Suprapubic skin (tissue), 4 donors: ENCODE data around the gene RINL. TPM values are rescaled to one million over a fixed set of nuclear protein-coding genes. Genes with fewer than 3 reads are reported as not detected.

ENCODE experiments used
- DNase-seq, 2 donors: peaks; one replicate each; pipeline ENCODE4 v3.0.0-alpha.2; 2019; ENCODE audit warnings: low spot score in 2 of 2
- H3K27ac ChIP-seq: fragments of 200-600 bp; sonication (generic); one replicate; pipeline ENCODE4 v1.5.1; 2019
- H3K27me3 ChIP-seq: fragments of 200-600 bp; sonication (generic); one replicate; pipeline ENCODE4 v1.5.1; 2019
- H3K36me3 ChIP-seq: fragments of 200-600 bp; sonication (generic); one replicate; pipeline ENCODE4 v1.5.1; 2019
- H3K4me1 ChIP-seq: fragments of 200-600 bp; sonication (generic); one replicate; pipeline ENCODE4 v1.5.1; 2019
- H3K4me3 ChIP-seq: fragments of 200-600 bp; sonication (generic); one replicate; pipeline ENCODE4 v1.5.1; 2019; ENCODE audit warnings: mild to moderate bottlenecking
- H3K9me3 ChIP-seq: fragments of 200-600 bp; sonication (generic); one replicate; pipeline ENCODE4 v1.5.1; 2019
- CTCF ChIP-seq, 2 donors: fragments of 200-600 bp in 1 of 2; fragments of 450-650 bp in 1 of 2; sonication (generic) in 1 of 2; IDR thresholded peaks; one replicate each; pipeline ENCODE4 v1.5.1; 2016 to 2019; ENCODE audit warnings: antibody characterized with exemption in 2 of 2, mild to moderate bottlenecking in 1 of 2, moderate library complexity in 1 of 2
- EP300 ChIP-seq: sonication (generic); formaldehyde crosslinking; IDR thresholded peaks from one replicate; pipeline ENCODE4 v1.6.1; 2017; ENCODE audit warnings: antibody characterized with exemption
- POLR2A ChIP-seq, 2 donors: fragments of 450-650 bp; IDR thresholded peaks; one replicate each; pipeline ENCODE4 v1.6.1; 2017; ENCODE audit warnings: antibody characterized with exemption in 2 of 2, mild to moderate bottlenecking in 2 of 2, moderate library complexity in 2 of 2
- POLR2AphosphoS5 ChIP-seq, 3 donors: sonication (generic); formaldehyde crosslinking; IDR thresholded peaks; one replicate each; pipeline ENCODE4 v1.6.1; 2017; ENCODE audit warnings: antibody characterized with exemption in 3 of 3
- WGBS: methylation state at CpG from one replicate; pipeline ENCODE4 v1.1.5; 2018; 5-methylcytosine and 5-hydroxymethylcytosine counted together
- total RNA-seq, 4 donors: library from RNA; depleted of rRNA; stranded (reverse); fragments of >200 nt; gene quantifications; one replicate each; pipeline ENCODE4 v1.1.0, GENCODE V29; 2016

Gene RINL
- total RNA-seq, 4 donors from 2014 or later: 5.1 to 17.2 (median 9.2) TPM

DNA sequence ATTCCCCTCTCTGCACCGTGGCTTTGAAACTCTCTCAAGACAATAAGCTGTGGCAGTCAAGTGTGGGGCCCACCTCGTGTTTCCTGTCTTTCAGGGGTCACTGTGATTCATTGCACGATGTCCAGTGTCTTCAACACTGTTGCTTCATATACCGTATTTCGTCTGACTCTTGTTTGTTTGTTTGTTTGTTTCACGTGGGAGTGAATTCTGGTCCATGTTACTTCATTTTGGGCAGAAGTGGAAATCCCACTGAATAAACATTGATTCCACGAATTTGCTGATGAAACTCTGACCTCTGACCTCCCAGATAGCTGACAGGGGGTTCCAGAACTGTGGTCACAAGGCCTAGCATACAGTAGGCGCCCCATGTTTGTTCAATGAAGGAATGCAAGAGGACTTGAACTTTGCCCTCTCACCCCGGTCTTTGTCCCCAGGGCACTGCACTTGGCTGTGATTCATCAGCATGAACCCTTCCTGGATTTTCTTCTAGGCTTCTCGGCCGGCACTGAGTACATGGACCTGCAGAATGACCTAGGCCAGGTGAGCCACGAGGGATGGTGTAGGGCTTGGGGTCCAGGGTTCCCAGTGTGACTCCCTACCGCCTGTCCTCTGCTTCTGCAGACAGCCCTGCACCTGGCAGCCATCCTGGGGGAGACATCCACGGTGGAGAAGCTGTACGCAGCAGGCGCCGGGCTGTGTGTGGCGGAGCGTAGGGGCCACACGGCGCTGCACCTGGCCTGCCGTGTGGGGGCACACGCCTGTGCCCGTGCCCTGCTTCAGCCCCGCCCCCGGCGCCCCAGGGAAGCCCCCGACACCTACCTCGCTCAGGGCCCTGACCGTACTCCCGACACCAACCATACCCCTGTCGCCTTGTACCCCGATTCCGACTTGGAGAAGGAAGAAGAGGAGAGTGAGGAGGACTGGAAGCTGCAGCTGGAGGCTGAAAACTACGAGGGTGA, 26.8 kb upstream of the RINL start:
- H3K9me3 ChIP-seq: no peaks in the 10 kb centered on the region
- no peak overlapping the region for H3K4me3 ChIP-seq
- H3K27ac ChIP-seq: no peak overlapping the region
- 89% methylated on average over 30 of the region's 35 CpGs for WGBS
- no peaks in the 10 kb centered on the region for H3K27me3 ChIP-seq
- TF ChIP-seq POLR2A (IDR thresholded peaks at IDR 0.05) (no peak), CTCF (IDR thresholded peaks at IDR 0.05) (no peak), POLR2AphosphoS5 (IDR thresholded peaks at IDR 0.05) (no peak), EP300 (no peak)
- H3K4me1 ChIP-seq: peaks cover 11% of the 10 kb centered on the region
- peaks cover 37% of the 10 kb centered on the region for H3K36me3 ChIP-seq
- DNase-seq: no peak

DNA sequence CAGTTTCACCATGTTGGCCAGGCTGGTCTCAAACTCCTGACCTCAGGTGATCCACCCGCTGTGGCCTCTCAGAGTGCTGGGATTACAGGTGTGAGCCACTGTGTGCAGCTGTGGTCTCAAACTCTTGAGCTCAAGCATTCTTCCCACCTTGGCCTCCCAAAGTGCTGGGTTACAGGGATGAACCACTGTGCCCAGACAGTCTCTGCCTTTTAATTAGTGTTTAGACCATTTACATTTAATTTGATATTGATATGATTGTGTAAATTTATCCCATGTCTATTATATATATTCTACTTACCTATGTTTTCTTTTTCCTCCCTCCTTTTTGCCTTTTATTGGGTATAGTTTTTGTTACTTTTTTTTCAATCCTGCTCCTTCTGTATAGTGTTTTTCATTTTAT, 23.6 kb upstream of the RINL start:
- 100% methylated on average over 1 of the region's 1 CpG for WGBS

GRCh38 chr19:38900743-38901190, 22.7 kb upstream of the RINL start:
- DNase-seq: no peak
- Histone ChIP-seq H3K9me3 (no peaks in the 10 kb centered on the region), H3K36me3 (peaks cover 11% of the 10 kb centered on the region), H3K4me3 (peak overlapping the region; percentile 94), H3K27ac (no peak overlapping the region), H3K4me1 (peaks cover 35% of the 10 kb centered on the region), H3K27me3 (no peaks in the 10 kb centered on the region)
- WGBS: 38% methylated on average over 3 of the region's 3 CpGs
- no peak for TF ChIP-seq EP300
- TF ChIP-seq CTCF (IDR thresholded peaks at IDR 0.05): no peak
- no peak for TF ChIP-seq POLR2AphosphoS5 (IDR thresholded peaks at IDR 0.05)
- no peak for TF ChIP-seq POLR2A (IDR thresholded peaks at IDR 0.05)

More for the DNA sequence above, 23.6 kb upstream of the RINL start:
- H3K36me3 ChIP-seq: peaks cover 14% of the 10 kb centered on the region
- DNase-seq: no peak
- peaks cover 31% of the 10 kb centered on the region for H3K4me1 ChIP-seq
- H3K9me3 ChIP-seq: no peaks in the 10 kb centered on the region
- no peak for TF ChIP-seq POLR2AphosphoS5 (IDR thresholded peaks at IDR 0.05)
- no peak for TF ChIP-seq EP300
- TF ChIP-seq POLR2A (IDR thresholded peaks at IDR 0.05): no peak
- TF ChIP-seq CTCF (IDR thresholded peaks at IDR 0.05): no peak
- no peak overlapping the region for H3K27ac ChIP-seq
- no peak overlapping the region for H3K4me3 ChIP-seq
- H3K27me3 ChIP-seq: no peaks in the 10 kb centered on the region

- peaks cover 6% of the 10 kb centered on the region for H3K36me3 ChIP-seq
- peaks cover 36% of the 10 kb centered on the region for H3K4me1 ChIP-seq
- WGBS: 1% methylated on average over 8 of the region's 8 CpGs
- H3K9me3 ChIP-seq: no peaks in the 10 kb centered on the region
- no peak for DNase-seq
- peak overlapping the region; percentile 93 for H3K27ac ChIP-seq
- no peak for TF ChIP-seq POLR2AphosphoS5 (IDR thresholded peaks at IDR 0.05)
- no peak for TF ChIP-seq POLR2A (IDR thresholded peaks at IDR 0.05)
- TF ChIP-seq CTCF (IDR thresholded peaks at IDR 0.05): no peak
- TF ChIP-seq EP300: no peak
- H3K27me3 ChIP-seq: no peaks in the 10 kb centered on the region
- peak overlapping the region; percentile 94 for H3K4me3 ChIP-seq
Measured at GRCh38 chr19:38900202-38900629, 22.1 kb upstream of the RINL start.
